GM12878 (cell line): ENCODE measurements around the gene GABRG2. TPM values are rescaled to one million over a fixed set of nuclear protein-coding genes. Genes with fewer than 3 reads are reported as not detected.

Experiments used
- ATAC-seq: fragments of 200-7000 bp; cut with Tn5 transposase; 3 replicates; pipeline ENCODE4 v1.9.1; 2020; ENCODE audit warnings: mild to moderate bottlenecking, moderate library complexity
- BruUV-seq: library from RNA; stranded (reverse); fragments of 400-500 nt; replicated peaks from 2 replicates; lab custom pipeline; 2021; lab: Mats Ljungman, UMichigan
- CTCF ChIA-PET: fragments of 300-600 bp; sonication (Branson Sonifier 250); formaldehyde crosslinking; extraction: SDS; loops from one replicate; lab custom pipeline; 2021; ENCODE audit warnings: inconsistent platforms; lab: Yijun Ruan, JAX
- POLR2A ChIA-PET: fragments of 350-600 bp; formaldehyde crosslinking; extraction: SDS; loops from one replicate; lab custom pipeline; 2021; ENCODE audit warnings: inconsistent platforms; lab: Charles Lee
- RAD21 ChIA-PET: fragments of 300-600 bp; sonication (Branson Sonifier 250); formaldehyde crosslinking; loops from one replicate; lab custom pipeline; 2023; ENCODE audit warnings: antibody characterized with exemption; ENCODE audit not compliant: unreplicated experiment; lab: Charles Lee
- SMC1A ChIA-PET: fragments of 300-600 bp; sonication (Branson Sonifier 250); formaldehyde crosslinking; loops from one replicate; lab custom pipeline; 2023; ENCODE audit not compliant: unreplicated experiment, uncharacterized antibody; lab: Charles Lee
- DNase-seq: peaks from one replicate; pipeline ENCODE4 v3.0.0-alpha.2; 2011; ENCODE audit warnings: low read depth, low spot score
- FAIRE-seq: peaks from 3 replicates; lab custom pipeline; 2011; peaks lifted over from hg19 to GRCh38; lab: Jason Lieb, UNC
- H2AFZ ChIP-seq: 2 replicates; pipeline ENCODE4 v1.6.0; 2011; ENCODE audit warnings: low read depth, low read length, control low read depth; ENCODE audit not compliant: control insufficient read depth
- H3K27ac ChIP-seq: 2 replicates; pipeline ENCODE4 v1.5.1; 2011; ENCODE audit warnings: control low read depth; ENCODE audit not compliant: control insufficient read depth, insufficient read depth
- H3K27me3 ChIP-seq, 2 experiments: replicated peaks in 1 of 2; 2 replicates each; pipeline versions ENCODE4 v1.6.0 to v1.6.1; 2011; ENCODE audit warnings: low read length in 1 of 2; ENCODE audit not compliant: control insufficient read depth in 2 of 2, insufficient read depth in 2 of 2
- H3K36me3 ChIP-seq, 2 experiments: 2 replicates each; pipeline ENCODE4 v1.5.1; 2011; ENCODE audit warnings: low read length in 1 of 2; ENCODE audit not compliant: control insufficient read depth in 2 of 2, insufficient read depth in 2 of 2
- H3K4me1 ChIP-seq: 2 replicates; pipeline ENCODE4 v1.6.1; 2011; ENCODE audit warnings: mild to moderate bottlenecking, low read length, moderate library complexity, mixed read lengths; ENCODE audit not compliant: control insufficient read depth, insufficient read depth
- H3K4me2 ChIP-seq: 2 replicates; pipeline ENCODE4 v1.6.0; 2011; ENCODE audit warnings: control low read depth; ENCODE audit not compliant: control insufficient read depth, insufficient read depth
- H3K4me3 ChIP-seq: fragments of 200-600 bp; sonication (generic); 2 replicates; pipeline ENCODE4 v1.5.1; 2016
- H3K79me2 ChIP-seq: 2 replicates; pipeline ENCODE4 v1.6.0; 2011; ENCODE audit warnings: low read length; ENCODE audit not compliant: control insufficient read depth, insufficient read depth
- H3K9ac ChIP-seq: 2 replicates; pipeline ENCODE4 v1.8.0; 2011; ENCODE audit warnings: low read length, control low read depth, mixed read lengths; ENCODE audit not compliant: control insufficient read depth, insufficient read depth
- H3K9me3 ChIP-seq: replicated peaks from 3 replicates; pipeline ENCODE4 v1.5.1; 2011; ENCODE audit warnings: mild to moderate bottlenecking, low read length; ENCODE audit not compliant: control insufficient read depth, insufficient read depth
- H4K20me1 ChIP-seq: 2 replicates; pipeline ENCODE4 v1.6.0; 2011; ENCODE audit not compliant: control insufficient read depth, insufficient read depth
- ATF7 ChIP-seq: fragments of 450-650 bp; IDR thresholded peaks from 2 replicates; pipeline ENCODE4 v1.6.1; 2016; ENCODE audit warnings: low read depth, mild to moderate bottlenecking
- CBFB ChIP-seq: IDR thresholded peaks from 2 replicates; pipeline ENCODE4 v1.6.1; 2016; ENCODE audit warnings: antibody characterized with exemption, low read depth
- CBX5 ChIP-seq: sonication (generic); IDR thresholded peaks from 2 replicates; pipeline ENCODE4 v1.6.1; 2016; ENCODE audit warnings: low read depth, moderate library complexity, mild to moderate bottlenecking, inconsistent platforms
- CHD4 ChIP-seq: fragments of 200-600 bp; sonication (generic); IDR thresholded peaks from 2 replicates; pipeline ENCODE4 v1.6.1; 2016; ENCODE audit warnings: mild to moderate bottlenecking
- DPF2 ChIP-seq: fragments of 450-650 bp; IDR thresholded peaks from 2 replicates; pipeline ENCODE4 v1.6.1; 2017; ENCODE audit warnings: mild to moderate bottlenecking
- ELK1 ChIP-seq: IDR thresholded peaks from 2 replicates; pipeline ENCODE4 v1.6.1; 2012; ENCODE audit warnings: low read depth, low read length, improper control_type of control experiment
- GABPA ChIP-seq: IDR thresholded peaks from 2 replicates; pipeline ENCODE4 v1.6.1; 2014; ENCODE audit warnings: antibody characterized with exemption, low read depth, mild to moderate bottlenecking, inconsistent platforms
- KDM1A ChIP-seq: fragments of 200-600 bp; sonication (generic); IDR thresholded peaks from 2 replicates; pipeline ENCODE4 v1.6.1; 2016; ENCODE audit warnings: borderline replicate concordance
- MTA2 ChIP-seq: fragments of 450-650 bp; IDR thresholded peaks from 2 replicates; pipeline ENCODE4 v1.6.1; 2016; ENCODE audit warnings: low read depth, mild to moderate bottlenecking, moderate library complexity
- MXI1 ChIP-seq: fragments of 150-350 bp; IDR thresholded peaks from 2 replicates; pipeline ENCODE4 v1.6.1; 2011; ENCODE audit warnings: low read depth, mild to moderate bottlenecking, inconsistent platforms, low read length, improper control_type of control experiment
- RAD21 ChIP-seq: IDR thresholded peaks from 2 replicates; pipeline ENCODE4 v1.6.1; 2011; ENCODE audit warnings: mild to moderate bottlenecking, low read depth, low read length, moderate library complexity; ENCODE audit not compliant: insufficient read depth
- REST ChIP-seq: IDR thresholded peaks from 2 replicates; pipeline ENCODE4 v1.6.1; 2012; ENCODE audit warnings: mild to moderate bottlenecking, low read depth, low read length
- SIN3A ChIP-seq: IDR thresholded peaks from 2 replicates; pipeline ENCODE4 v1.6.1; 2012; ENCODE audit warnings: low read depth, low read length, improper control_type of control experiment
- SMAD1 ChIP-seq: fragments of 450-650 bp; IDR thresholded peaks from 2 replicates; pipeline ENCODE4 v1.6.1; 2018; ENCODE audit warnings: mild to moderate bottlenecking, low read depth; ENCODE audit not compliant: partially characterized antibody
- USF2 ChIP-seq: IDR thresholded peaks from 2 replicates; pipeline ENCODE4 v1.6.1; 2011; ENCODE audit warnings: low read depth, low read length, improper control_type of control experiment, borderline replicate concordance
- YY1 ChIP-seq: IDR thresholded peaks from 2 replicates; pipeline ENCODE4 v1.6.1; 2011; ENCODE audit warnings: low read depth, mild to moderate bottlenecking, low read length
- ZNF217 ChIP-seq: fragments of 450-650 bp; IDR thresholded peaks from 2 replicates; pipeline ENCODE4 v1.6.1; 2017; ENCODE audit warnings: antibody characterized with exemption, mild to moderate bottlenecking
- ZNF274 ChIP-seq: IDR thresholded peaks from one replicate; pipeline ENCODE4 v1.8.0; 2011; ENCODE audit not compliant: insufficient read length, insufficient read depth
- ZNF384 ChIP-seq: IDR thresholded peaks from 2 replicates; pipeline ENCODE4 v1.6.1; 2012; ENCODE audit warnings: low read depth, mild to moderate bottlenecking, low read length, improper control_type of control experiment, borderline replicate concordance
- WGBS: methylation state at CpG from one replicate; pipeline ENCODE4 v1.1.6; 2016; ENCODE audit warnings: low lambda C conversion rate; ENCODE audit not compliant: insufficient replicate concordance, insufficient coverage; ENCODE audit errors: missing lambda C conversion rate; 5-methylcytosine and 5-hydroxymethylcytosine counted together
- in situ Hi-C: fragments of 300-500 bp; cut with MboI; formaldehyde crosslinking; loops from 9 replicates; pipeline ENCODE4 v1.14.3; 2018; ENCODE audit warnings: mixed read lengths
- intact Hi-C: fragments of 100-400 bp; cut with micrococcal nuclease; formaldehyde crosslinking; loops from one replicate; pipeline ENCODE4 v1.14.2; 2022; ENCODE audit not compliant: unreplicated experiment
- polyA plus RNA-seq, 11 experiments: library from polyadenylated mRNA; depleted of rRNA in 4 of 11; unstranded in 6 of 11; stranded (reverse) in 5 of 11; fragments of >200 nt; fragmentation: Nextera tagmentation in 4 of 11; fragmentation: Illumina TruSeq in 1 of 11; extraction: Ambion mirVana in 4 of 11; extraction: Trizol in 1 of 11; gene quantifications; 1 replicate in 1 of 11; 2 replicates in 10 of 11; pipeline versions ENCODE4 v1.2.1 to v1.2.3, GENCODE V29; 2011 to 2016; ENCODE audit warnings: inconsistent platforms in 2 of 11, missing spikeins in 2 of 11, low read depth in 1 of 11
- total RNA-seq, 4 experiments: library from RNA; depleted of rRNA in 3 of 4; stranded (reverse); fragments of >200 nt in 3 of 4; fragmentation: Illumina TruSeq in 1 of 4; extraction: Trizol in 1 of 4; gene quantifications; 2 replicates each; pipeline versions ENCODE4 v1.2.1 to v1.2.3, GENCODE V29; 2013 to 2021

GABRG2 gene
- total and polyA plus RNA-seq, 10 of the 15 experiments (the other 5 are each of a cell fraction or from before 2014, with no cell fraction given): 0.34 TPM; not detected in 9

GRCh38 chr5:162096448-162096847 lies 28.9 kb downstream of the GABRG2 start:
- intact Hi-C loops (no loop called here), in situ Hi-C loops (no loop called here)
- ChIA-PET RAD21 (no interaction called here), POLR2A (no interaction called here), CTCF (no interaction called here), SMC1A (interaction anchor here (1.0 kb wide), 1 partner anchor 130 kb away, joined by 4 read pairs; no protein-coding TSS in a partner anchor)
- no peak for DNase-seq
- Histone ChIP-seq H3K4me3 (no peak overlapping the region), H4K20me1 (no peaks in the 10 kb centered on the region), H3K79me2 (no peaks in the 10 kb centered on the region), H3K27me3 (no peaks in the 10 kb centered on the region; a peak in 1 of 4 replicates), H3K27ac (no peak overlapping the region), H3K4me2 (no peak overlapping the region), H2AFZ (no peak overlapping the region), H3K4me1 (no peaks in the 10 kb centered on the region), H3K9ac (no peak overlapping the region), H3K9me3 (no peaks in the 10 kb centered on the region), H3K36me3 (no peaks in the 10 kb centered on the region)
- ATAC-seq: peak; percentile 76
- no TSS peak for BruUV-seq
- no peak for FAIRE-seq
- WGBS: 11% methylated on average over 2 of the region's 2 CpGs
- TF ChIP-seq YY1 (no peak), RAD21 (no peak), ELK1 (no peak), ATF7 (no peak), ZNF217 (no peak), MXI1 (no peak), ZNF274 (no peak), CHD4 (no peak), SMAD1 (no peak), GABPA (no peak), REST (no peak), USF2 (no peak), ZNF384 (no peak), SIN3A (no peak), DPF2 (no peak), MTA2 (no peak), CBX5 (no peak), KDM1A (no peak), CBFB (no peak)
